Hematopoietic multipotent progenitor cell treated with erythropoietin and hydrocortisone succinate and interleukin-3 and kit ligand, for 4 days (in vitro differentiated cells): Measurements from ENCODE around the gene KCNT1.

Experiments used
- DNase-seq: peaks from one replicate; pipeline ENCODE4 v3.0.0-alpha.2; 2015

KCNT1 gene

DNA sequence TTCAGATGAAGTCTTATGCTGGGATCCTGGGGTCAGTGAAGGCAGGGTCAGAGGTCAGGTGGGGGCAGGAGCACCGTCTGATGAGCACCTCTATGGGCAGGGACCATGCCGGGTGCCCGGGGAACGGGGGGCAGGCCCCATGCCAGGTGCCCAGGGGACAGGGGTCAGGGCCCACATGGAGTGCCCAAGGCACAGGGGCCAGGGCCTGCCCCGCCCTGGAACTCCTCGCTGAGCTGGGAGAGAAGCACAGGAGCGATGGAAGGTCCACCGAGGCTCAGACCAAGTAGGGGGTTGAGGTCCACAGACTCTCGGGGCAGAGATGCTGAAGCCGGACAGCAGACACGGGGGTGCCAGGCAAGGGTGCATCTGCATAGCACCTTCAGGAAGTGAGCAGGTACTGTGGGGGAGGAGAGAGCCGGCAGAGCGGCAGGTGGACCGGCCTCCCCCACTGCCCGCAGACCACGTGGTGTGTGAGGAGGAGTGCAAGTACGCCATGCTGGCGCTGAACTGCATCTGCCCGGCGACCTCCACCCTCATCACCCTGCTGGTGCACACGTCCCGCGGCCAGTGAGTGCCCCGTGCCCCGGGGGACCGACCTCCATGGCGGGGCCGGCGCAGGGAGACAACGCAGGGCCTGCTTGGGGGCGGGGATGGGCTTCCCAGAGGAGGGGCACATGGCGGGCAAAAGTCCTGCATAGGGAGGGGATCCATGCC, 67.7 kb downstream of the KCNT1 start:
- DNase-seq: no peak

DNA sequence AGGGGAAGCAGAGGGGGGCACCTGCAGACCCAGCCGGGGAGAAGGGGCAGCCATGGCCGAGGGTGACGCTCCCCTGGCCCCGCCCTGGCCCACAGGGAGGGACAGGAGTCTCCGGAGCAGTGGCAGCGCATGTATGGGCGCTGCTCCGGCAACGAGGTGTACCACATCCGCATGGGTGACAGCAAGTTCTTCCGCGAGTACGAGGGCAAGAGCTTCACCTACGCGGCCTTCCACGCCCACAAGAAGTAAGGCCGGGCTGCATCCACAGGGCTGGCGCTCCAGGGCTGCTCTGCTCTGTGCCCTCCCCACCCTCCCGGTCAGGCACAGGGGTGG, 68.2 kb downstream of the KCNT1 start:
- no peak for DNase-seq

DNA sequence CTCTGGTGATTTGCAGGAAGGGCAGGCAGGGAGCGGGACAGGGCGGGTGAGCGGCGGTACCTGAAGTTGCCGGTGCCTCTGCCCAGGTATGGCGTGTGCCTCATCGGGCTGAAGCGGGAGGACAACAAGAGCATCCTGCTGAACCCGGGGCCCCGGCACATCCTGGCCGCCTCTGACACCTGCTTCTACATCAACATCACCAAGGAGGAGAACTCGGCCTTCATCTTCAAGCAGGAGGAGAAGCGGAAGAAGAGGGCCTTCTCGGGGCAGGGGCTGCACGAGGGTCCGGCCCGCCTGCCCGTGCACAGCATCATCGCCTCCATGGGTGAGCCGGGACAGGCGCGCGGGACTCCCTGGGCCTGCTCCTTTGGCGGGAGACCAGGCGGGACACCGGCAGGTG, 68.8 kb downstream of the KCNT1 start:
- no peak for DNase-seq

DNA sequence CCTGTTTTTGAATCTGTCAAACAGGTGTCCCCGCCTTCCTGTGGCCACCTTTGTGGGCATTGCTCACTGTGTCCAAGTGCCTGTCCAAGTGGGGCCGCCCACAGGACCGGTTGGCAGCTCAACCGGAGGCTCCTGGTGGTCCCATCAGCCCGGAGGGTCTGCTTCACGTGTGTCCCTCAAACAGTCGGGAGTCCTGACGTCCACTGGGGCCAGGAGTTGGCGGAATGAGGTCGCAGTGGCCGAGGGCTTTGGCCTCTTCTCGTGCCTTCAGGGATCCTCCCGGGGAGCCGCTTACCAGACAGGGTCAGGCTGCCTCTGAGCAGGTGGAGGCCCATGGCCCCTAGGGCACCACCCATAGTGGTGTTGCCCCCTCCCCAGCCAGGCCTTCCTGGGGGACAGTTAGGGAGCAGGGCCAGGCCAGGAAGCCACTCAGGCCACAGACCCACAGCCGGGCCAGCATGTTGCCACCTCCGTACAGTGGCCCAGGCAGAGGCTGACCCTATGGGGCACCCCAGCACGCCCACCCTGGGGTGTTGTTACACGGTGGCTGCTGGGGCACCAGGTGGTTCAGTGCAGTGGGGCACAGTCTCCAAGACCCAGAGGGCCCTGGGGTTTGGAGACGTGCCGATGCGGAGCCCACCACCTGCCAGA, 69.5 kb downstream of the KCNT1 start:
- no peak for DNase-seq

DNA sequence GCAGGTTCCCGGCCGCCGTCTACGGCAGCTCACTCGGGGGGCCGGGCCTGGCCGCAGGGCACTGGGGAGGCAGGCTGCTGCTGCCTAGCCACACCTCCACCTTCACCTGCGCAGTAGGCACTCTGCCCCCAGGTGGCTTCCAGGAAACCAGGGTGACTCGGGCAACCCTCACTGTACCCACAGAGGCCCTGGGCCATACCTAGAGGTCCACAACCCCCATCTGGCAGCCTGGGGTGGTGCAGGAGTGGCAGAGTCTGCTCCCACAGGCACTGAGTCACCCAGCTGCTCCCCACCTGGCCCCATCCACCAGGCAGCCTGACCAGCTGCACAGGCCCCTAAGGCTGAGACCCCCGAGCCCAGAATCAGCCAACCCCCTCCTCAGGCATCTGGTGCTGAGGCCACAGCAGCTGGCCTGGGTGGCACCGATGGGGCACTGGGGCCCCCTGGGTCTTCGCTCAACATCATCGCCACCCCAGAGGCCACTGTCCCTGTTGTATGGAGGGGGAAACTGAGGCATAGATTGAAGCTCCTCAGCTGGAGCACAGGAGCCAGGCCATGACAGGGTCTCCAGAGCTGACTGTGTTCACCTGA, 70.2 kb downstream of the KCNT1 start:
- peak; percentile 22 for DNase-seq

DNA sequence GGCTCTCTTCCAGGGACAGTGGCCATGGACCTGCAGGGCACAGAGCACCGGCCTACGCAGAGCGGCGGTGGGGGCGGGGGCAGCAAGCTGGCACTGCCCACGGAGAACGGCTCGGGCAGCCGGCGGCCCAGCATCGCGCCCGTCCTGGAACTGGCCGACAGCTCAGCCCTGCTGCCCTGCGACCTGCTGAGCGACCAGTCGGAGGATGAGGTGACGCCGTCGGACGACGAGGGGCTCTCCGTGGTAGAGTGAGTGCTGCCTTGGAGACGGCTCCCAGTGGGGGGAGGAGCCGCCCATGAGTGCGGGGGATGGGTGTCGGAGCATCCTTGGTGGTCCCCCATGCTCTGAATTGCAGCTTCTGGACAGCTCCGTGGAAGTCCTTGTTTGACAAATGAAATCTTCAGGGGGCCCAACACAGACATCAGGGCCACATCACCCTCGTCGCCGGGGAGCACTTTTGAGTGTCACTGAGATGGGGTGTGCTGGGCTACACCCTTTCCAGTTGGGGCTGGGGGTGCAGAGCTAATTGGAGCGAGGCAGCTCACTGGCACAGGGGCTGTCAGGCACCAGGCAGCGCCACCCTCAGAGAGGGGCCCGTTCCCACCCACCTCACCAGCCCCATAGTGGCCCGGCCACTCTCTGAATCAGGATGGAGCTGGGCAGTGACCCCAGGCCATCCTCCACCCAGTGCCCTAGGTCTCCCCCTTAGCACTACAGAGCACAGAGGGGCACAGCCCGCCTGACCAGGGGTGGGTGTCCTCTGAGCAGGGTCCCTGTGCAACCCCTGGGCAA, 70.9 kb downstream of the KCNT1 start:
- DNase-seq: no peak

DNA sequence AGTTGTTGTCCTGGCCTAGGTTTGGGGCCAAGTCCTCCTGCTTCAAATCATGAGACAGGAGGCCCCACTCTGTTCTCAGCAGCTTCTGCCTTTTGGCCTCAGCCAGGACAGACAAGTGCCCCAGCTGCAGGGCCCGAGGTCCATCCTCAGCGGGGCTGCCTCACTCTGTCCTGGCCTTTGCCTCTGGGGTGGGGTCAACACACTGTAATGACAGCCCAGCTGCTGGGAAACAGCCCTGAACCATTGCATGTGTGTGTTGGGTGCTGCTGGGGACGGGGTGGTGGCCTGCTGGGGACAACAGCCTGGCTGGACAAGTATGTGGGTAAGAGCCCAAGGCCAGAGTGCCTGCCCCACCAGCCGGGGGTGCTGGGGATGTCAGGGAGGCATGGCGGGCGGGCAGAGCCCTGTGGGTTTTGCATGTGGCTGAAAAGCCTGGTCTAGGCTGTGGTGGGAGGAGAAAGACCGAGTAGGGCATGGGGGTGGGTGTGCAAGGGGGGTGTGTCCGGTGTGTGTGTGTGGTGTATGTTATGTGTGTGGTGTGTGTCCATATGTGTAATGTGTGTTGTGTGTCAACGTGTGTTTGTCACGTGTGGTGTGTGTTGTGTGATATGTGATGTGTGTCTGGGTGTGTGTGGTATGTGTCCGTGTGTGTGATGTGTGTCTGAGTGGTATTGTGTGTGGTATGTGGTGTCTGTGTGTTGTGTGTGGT, 71.7 kb downstream of the KCNT1 start:
- DNase-seq: peak; percentile 7

DNA sequence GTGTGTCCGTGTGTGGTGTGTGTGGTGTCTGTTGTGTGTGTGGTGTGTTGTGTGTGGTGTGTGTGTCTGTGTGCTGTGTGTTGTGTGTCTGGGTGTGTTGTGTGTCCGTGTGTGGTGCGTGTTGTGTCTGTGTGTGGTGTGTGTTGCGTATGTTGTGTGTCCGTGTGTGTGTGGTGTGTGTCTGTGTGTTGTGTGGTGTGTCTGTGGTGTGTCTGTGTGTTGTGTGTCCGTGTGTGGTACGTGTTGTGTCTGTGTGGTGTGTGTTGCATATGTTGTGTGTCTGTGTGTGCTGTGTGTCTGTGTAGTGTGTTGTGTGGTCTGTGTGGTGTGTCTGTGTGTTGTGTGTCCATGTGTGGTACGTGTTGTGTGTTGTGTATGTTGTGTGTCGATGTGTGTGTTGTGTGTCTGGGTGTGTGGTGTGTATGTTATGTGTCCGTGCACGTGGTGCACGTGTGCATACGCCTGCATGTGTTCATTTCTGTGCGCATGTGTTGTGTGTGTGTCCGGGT, 72.3 kb downstream of the KCNT1 start:
- DNase-seq: no peak

DNA sequence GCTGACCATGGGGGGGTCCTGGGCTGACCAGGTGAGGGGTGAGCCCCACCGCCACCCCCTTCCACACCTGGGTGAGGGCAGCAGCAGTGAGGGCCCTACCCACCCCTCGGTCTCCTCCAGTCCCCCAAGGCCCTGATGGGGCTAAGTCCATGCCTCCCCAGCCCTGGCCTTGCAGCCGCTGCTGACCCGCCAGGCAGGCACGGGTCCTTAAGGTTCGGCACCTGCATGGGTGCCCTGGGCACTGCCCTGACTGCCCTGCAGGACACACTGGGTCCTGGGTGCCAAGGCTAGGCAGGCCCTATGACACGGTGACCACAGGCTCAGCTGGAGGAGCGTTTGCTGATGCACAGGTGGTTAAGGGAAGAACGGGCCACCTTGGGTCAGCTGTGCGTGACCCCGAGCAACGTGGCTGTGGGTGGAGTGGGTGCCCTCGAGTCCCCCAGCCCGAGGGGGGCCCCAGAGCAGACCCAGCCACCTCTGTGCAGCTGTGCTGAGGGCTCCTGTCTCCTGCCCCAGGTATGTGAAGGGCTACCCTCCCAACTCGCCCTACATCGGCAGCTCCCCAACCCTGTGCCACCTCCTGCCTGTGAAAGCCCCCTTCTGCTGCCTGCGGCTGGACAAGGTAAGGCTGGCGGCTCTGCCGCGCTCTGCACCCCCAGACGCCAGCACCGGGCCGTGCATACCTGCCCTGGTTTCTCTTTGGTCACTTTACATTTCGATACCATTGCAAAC, 73.0 kb downstream of the KCNT1 start:
- DNase-seq: no peak

DNA sequence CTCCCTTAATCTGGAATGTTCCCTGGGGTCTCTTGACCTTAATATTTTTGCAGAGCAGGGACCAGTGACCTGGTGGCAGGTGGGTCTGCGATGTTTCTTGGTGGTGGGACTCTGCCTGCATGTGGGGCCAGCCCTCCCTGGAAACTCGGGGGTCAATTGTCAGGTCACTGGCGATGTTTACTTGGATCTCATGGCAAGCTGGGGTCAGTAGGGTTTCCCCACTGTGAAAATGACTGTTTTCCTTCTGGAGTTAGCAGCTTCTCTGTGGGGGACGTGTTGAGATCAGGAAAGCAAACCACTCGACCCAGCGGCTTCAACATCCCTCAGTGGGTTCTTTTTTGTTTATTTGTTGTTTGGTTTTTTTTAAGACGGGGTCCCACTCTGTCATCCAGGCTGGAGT, 73.9 kb downstream of the KCNT1 start:
- DNase-seq: no peak

DNA sequence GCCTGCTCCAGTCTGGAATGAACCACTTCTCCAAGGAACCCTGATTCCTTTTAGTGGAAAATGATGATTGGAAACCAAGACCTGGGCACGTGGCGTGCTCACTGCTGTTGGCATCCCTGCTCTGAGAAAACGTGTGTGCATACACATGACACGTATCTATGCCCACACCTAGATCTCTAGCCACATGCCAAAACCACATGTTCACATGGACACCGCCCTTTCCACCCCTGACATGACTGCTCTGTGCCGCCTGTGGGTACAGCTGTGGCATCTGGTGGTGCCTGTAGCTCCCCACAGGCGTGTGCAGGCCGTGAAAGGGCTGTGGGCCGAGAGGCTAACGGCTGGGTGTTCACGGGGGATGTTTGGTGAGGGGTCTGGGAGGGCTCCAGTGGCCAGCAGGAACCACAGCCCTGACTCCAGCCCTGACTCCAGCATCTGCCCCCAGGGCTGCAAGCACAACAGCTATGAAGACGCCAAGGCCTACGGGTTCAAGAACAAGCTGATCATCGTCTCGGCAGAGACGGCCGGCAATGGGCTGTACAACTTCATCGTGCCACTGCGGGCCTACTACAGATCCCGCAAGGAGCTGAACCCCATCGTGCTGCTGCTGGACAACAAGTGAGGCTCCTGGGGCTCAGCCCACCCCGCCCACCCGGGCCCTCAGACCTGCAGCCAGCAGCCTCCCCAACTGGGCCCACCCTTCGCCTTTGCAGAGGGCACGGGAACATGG, 75.1 kb downstream of the KCNT1 start:
- DNase-seq: no peak

DNA sequence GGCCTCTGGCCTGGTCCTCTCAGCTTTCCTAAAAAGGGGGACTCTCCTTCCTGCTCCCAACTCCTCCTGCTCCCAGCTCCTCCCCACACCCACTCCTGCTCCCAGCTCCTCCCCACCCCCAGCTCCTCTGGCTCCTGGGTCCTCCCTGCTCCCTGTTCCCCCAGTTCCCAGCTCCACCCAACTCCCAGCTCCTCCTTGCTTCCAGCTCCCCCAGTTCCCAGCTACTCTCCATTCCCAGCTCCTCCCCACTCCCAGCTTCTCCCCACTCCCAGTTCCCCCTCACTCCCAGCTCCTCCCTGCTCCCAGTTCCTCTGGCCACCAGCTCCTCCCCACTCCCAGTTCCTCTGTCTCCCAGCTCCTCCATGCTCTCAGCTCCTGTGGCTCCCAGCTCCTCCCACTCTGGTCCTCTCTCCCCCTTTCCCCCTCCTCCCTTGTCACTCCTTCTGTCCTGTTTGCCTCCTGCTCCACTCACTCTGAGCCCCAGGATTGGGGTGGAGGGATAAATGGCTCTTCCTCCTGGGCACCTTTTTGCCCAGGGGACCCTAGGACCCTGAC, 75.7 kb downstream of the KCNT1 start:
- no peak for DNase-seq

DNA sequence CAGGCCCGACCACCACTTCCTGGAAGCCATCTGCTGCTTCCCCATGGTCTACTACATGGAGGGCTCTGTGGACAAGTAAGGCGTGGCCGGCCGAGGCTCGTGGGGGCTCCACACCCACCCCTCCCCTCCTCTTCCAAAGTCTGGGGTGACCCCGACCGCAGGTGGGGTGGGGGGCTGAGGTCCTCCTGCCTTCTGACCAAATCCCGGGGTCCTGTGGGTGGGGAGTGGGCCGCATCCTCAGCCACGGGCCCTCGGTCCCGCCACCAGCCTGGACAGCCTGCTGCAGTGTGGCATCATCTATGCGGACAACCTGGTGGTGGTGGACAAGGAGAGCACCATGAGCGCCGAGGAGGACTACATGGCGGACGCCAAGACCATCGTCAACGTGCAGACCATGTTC, 76.4 kb downstream of the KCNT1 start:
- DNase-seq: no peak

DNA sequence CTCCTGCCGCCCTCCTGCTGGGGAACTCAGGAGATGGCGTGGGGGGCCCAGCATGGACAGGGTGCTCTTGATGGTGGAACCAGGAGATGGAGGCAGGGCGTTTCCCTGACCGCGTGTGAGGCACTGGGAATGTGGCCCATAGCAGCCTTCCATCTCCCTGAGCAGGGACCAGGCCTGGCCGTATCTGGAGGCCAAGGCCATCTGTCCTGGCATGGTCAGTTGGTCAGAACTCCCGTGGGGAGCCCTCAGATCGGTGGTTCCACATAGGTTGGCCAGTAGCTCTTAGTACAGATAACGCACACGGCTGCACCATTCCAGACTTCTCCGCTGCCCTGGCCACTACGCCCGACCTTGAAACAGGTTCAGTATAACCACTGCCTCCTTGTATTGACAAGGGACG, 77.6 kb downstream of the KCNT1 start:
- no peak for DNase-seq

DNA sequence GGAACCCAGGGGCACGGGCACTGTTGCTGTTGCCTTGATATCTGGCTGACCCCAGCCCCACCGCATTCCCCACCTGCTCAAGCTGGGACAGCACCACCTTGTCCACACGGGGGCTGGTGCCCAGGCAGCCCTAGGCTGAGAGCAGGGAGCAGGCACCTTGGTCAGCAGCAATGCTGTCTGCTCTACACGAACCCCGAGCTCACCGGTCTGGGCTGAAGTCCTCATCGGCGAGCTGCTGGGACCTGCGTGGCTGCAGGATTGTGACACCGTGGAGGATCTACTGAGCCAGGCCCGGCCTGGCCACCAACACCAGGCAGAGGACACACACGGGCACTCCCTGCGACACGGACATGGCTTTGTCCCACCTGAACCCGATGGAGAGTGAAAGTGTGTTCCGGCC, 78.1 kb downstream of the KCNT1 start:
- no peak for DNase-seq

DNA sequence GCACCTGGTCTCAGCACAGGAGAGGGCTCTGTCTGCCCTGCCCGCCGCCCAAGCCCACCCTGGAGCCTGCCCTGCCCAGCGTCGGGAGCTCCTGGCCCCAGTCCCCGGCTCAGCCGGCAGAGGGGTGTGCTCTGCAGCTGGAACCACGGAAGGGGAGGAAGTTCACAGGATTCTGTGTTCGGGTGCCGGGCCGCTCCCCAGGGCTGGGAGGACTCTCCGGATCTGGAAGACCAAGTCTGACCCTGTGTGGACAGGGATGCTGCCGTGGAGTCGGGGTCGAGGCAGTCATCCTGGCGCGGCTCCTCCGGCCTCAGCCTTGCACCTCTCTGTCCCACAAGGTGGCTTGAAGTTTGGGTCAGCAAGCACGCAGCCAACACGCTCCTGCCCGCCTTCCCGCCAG, 78.6 kb downstream of the KCNT1 start:
- DNase-seq: no peak

DNA sequence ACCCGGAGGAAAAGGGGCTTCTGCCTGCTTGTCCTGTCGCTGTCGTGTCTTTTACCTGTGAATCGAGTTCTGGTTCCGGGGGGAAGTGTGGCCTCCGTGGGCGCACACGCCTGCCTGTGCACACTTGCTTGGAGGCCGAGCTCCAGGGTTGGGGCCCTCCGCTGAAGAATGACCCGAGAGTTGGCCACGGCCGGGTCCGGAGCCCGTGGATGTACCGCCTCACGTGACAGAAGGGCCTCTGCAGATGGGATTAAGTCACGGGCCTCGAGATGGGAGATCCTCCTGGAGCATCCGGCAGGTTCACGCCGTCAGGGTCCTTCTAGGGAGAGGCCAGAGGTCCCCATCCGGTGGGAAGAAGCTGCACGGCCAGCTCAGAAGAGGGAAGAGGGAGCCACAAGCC, 81.0 kb downstream of the KCNT1 start:
- DNase-seq: no peak

DNA sequence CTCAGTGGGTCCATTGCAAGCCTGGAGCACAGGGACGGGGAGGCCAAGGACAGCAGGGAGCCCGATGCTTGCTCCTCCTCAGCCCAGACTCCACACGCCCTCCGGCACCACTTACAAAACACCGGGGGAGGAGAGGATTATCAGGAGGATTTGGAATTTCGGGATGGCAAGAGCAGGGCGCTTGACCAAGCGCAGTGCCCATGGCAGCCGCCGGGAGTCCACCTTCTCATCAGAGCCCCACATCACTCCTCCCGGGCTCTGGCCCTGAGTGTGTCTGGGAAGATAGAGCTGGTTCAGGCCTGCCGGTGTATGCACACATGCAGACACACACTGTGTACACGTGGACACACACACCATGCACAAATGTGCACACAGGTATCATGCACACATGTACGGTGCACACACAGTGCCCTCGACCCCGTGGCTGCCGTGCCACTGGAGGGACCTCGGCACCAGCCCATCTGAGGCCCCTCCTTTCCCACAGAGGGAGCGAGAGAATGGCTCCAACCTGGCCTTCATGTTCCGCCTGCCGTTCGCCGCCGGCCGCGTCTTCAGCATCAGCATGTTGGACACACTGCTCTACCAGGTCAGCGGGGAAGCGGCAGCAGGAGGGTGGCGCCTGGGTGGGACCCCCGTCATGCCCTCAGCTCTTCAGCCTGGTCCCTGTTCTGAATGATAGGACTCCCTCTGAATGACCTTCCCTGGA, 81.7 kb downstream of the KCNT1 start:
- DNase-seq: no peak

DNA sequence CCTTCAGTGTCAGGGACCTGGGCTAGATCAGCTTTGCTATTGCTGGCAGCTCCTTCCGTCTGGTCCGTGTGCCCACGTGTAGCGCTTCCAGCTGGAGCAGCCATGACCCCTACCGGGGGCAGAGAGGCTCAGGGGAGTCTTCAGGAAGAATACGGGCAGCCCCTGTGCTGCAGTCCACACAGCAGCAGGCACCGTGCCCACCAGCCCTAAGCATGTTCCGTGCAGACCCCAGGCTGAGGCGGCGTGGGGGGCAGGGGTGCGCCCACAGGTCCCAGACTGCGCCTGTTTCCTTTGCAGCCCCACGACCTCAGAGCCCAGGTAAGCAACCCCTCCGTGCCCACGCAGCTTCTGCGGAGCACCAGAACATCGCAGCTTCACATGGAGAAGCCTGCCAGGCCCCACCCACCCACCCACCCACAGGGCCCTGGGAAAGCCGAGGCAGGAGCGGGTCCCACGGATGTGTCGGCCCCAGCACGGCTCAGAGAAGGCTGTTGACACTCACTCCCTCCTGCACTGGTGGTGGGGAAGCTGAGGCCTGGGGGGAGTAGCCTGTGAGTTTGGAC, 83.1 kb downstream of the KCNT1 start:
- DNase-seq: no peak

DNA sequence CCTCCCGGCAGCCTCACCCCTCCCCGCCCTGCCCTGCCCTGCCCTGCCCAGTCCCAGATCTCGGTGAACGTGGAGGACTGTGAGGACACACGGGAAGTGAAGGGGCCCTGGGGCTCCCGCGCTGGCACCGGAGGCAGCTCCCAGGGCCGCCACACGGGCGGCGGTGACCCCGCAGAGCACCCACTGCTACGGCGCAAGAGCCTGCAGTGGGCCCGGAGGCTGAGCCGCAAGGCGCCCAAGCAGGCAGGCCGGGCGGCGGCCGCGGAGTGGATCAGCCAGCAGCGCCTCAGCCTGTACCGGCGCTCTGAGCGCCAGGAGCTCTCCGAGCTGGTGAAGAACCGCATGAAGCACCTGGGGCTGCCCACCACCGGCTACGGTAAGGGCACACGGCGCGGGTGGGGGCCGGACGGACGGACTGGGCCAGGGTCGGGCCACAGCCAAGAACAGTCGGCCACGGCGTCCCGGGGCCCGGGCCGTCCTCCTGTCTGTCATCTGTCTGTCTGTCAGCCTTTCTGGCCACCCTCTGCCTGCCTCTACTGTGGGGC, 84.2 kb downstream of the KCNT1 start:
- no peak for DNase-seq
